ENCODE data around the gene XCL1.
A peak's percentile ranks its signal among the peaks of the same experiment; 100 is the strongest.
"Not testable (repeated sequence)": the region's sequence is repeated elsewhere in the genome, so short reads cannot be mapped to it uniquely, and the experiment has no call there.

The XCL1 gene

GRCh38 chr1:168568346-168568745, 8.1 kb upstream of the XCL1 start:
- no peak for DNase-seq

DNA sequence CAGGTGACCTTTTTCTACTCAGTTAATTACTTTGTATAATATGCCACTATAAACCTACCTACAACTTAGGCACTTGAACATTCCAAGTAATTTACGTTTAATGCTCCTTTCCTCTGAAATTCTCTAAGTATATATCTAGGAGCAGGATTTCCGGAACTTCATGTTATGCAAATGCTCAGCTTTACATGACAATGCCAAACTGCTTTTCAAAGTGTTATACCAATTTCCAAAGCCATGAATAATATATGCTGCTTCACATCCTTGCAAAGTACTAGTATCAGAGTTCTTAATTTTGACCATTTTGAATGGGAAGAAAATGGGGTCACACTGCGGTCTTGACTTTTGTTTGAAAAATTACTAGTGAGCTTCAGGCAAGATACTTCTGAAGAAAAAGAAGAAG, 5.8 kb upstream of the XCL1 start:
- no peak for DNase-seq

DNA sequence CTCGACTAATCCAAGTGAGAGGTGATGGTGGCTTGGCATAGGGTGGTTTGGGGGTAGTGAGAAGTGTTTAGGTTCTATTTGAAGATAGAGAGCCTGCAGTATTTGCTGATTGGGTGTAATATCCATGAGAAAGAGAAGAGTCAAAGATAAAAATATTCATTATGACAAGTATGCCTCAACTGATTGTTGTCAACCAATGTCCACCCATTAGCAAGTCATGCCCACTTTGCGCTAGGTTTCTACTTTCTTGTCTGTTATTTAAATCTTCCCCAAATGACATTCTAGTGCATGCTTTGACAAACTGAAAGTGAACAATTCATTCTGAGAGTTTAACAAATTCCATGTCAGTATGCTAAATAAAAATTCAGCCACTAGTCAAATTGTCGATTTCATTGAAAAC, 3.8 kb upstream of the XCL1 start:
- DNase-seq, result no peak

DNA sequence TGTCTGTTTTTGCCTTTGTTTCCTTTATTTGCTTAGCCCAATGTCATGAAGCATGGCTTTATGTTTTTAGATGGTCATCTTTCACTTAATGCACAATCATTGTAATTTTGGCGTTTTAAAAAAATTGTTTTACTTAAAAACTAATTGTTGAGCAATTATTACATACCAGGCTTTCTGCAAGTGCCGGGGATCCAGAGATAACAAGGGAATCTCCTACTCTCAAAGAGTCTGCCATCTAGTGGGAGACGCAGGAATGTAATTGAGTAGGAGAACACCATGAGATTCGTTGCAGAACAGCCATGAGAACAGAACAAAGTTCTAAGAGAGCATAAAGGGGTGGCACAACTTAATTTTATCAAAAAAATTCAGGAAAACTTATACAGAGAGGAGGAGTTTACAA, 2.2 kb upstream of the XCL1 start:
- DNase-seq, result not testable (repeated sequence)

DNA sequence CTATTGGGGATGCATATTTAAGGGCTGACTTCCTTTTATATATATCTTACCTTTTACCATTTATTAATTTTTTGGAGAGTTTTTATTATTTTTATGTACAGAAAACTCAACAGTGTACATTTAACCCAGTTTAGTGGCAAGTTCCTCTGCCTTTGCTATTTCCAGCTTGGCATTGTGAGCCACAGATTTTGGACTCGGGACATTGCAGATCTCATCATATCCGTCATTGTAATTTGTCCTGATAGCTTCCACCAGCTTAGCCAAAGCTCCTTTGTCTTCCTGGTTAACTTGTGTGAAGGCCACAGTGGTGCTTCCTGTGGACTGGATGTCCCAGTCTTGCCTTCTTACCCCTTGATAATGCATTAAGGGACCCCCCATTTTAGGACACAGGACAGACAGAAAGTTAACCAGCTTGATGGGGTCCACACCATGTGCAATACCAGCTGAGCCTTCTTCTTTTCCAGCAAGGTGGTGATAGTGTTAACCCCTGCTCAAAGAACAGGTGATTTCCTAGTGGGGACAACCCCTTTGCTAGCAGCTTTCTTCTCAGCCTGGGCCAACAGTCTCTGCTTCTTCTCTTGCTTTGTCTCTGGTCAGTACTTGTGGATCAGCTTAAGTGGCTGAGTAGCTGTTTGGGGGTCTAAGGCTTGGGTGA, 2.3 kb downstream of the XCL1 start:
- not testable (repeated sequence) for DNase-seq

DNA sequence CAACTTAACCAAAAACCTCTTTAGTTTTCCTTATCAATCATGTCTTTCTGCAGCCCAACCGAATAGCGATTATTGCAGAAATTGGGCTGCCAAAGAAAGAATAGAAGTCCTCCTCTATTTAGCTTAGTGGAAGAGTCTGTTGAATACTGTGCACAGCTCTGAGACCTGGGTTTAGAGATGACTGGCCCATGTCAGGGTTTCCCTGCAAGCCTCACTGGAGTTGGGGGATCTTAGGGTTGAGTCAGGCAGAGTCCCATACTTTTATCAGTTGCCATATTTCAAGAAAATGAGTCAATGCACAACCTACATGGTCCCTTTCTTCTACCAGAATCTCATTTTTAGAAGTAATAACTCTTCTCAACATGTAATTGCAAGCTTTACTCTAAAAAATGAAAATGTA, 3.9 kb downstream of the XCL1 start:
- DNase-seq, result not testable (repeated sequence)

GRCh38 chr1:168580991-168581390, 4.6 kb downstream of the XCL1 start:
- DNase-seq, result not testable (repeated sequence)

DNA sequence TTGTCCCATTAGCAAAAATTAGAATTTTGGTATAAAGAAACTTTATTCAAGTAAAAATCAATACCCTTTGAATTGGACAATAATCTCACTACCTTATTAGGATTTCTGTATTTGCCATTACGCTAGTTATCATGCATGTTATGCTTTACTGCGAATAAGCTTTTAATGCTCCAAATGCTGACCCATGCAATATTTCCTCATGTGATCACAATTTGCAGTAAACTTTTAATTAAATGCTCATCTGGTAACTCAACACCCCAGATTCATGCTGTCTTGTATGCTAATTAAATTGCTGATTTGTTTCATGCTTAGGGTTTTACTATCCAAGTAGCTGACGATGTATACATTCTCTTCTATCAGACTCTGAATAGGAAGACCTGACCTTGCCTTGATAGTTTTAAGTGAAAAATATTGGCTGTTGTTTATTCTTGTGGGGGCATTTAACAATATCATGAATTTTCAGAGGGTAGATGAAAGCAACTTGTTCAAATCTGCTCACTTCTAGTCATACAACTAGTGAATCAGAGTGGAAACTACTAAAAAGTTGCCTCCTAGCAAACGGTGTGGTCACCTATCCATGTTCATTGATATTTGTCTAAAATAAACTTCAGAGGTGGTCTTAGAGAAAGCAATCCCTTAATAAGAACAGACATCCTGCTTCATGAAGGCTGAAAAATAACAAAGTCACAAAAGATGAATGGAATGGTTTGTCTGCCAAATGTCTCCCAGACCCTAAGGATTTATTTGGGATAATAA, 5.6 kb downstream of the XCL1 start:
- no peak for DNase-seq

DNA sequence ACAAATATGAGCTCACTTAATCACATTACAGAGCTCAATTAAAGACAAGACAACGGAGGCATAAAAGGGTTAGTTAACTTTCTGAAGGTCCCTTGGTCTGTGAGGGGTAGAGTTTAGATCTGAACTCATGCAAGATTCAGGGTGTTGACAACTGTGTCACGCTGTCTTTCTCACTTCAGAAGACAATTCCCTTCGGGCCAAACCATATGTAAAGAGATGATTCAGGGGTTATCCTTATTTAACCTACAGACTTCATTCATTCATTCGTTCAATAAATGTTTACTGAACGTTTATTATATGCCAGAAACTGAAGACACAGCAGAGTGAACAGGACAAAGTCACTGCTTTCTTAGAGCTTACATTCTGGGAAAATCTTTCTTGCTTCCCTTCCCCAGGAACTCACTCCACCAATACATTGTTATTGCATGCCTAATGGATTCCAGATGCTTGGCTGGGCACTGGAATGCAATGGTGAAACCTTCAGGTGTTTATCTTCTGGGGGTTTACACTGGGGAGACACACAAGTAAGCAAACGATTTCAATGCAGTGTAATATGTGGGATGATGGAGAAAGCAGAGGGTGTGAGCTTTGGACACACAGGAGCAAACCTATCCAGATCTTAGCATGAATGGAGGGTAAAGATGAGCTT, 6.4 kb downstream of the XCL1 start:
- DNase-seq, result no peak

DNA sequence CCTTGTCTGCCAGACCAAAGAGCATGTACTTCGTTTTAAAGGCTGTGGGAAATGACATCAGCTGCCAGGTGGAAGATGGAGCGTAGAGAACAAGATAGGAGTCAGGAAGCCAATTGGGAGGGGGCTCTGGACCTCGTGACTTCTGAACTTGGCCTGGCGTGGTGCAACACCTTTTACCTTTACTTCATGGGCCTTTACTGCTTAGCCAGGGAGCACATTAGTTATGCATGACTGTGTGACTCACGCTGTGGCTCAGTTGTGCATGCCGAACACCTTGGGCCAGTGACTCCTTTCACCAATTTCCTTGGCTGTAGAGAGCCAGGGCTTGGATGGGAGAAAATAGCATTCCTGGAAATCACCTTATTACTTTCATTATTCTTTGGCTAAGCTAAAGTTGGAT, 7.2 kb downstream of the XCL1 start:
- no peak for DNase-seq

DNA sequence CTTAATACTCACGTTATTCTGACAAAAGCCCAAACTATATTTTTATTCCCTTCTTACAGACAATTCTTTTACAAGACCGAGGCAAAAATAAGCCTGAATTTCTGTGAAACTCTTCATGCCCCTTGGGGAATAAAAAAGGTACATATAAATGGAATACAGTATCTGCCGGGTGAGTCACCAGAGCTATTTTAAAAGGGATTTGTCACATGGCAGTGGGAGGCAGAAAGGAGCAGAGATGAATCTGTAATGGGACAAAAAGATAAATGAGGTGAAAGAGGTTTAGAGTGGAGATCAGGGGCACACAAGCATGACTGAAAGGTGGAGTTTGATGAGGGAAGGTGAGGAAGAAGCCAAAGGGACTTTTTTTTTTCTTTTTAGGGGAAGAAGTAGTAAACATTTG, 8.8 kb downstream of the XCL1 start:
- no peak for DNase-seq

DNA sequence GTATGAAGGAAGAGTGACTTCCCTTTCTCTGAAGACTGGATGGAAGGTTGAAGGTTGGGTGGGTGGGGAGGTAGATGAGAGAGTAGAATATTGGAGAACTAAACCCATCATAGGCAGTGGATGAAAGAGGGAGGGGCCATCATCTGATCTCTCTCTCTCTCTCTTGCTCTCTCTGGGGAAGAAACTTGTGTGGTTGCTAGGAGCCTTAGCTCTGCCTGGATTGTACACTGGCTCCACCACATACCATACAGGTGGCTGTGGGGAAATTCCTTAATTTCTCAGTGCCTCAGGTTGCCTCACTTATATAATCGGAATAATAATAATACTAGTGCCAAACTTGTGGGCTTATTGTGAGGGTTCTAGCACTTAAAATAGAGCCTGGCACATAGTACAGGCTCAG, 9.5 kb downstream of the XCL1 start:
- no peak for DNase-seq

GRCh38 chr1:168589167-168589566, 12.8 kb downstream of the XCL1 start:
- DNase-seq, result no peak

DNA sequence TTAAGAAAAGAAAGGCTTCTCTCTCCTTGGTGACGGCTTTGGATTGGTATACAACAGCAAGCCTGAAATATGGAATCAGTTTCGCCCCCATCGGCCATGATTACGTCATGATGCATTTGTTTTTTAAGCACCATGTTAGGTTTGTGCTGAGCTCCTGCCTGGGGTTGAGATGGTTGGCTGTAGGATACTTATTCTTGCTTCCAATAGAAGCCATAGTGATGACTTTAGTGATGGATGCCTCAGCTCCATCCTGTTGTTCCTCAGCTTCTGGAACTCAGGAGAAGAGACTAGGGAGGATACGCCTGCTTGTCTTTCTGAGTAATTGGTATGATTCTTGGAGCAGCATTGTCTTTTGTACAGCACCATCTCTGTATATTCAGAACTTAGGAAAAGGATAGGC, 14.7 kb downstream of the XCL1 start:
- DNase-seq, result no peak

DNA sequence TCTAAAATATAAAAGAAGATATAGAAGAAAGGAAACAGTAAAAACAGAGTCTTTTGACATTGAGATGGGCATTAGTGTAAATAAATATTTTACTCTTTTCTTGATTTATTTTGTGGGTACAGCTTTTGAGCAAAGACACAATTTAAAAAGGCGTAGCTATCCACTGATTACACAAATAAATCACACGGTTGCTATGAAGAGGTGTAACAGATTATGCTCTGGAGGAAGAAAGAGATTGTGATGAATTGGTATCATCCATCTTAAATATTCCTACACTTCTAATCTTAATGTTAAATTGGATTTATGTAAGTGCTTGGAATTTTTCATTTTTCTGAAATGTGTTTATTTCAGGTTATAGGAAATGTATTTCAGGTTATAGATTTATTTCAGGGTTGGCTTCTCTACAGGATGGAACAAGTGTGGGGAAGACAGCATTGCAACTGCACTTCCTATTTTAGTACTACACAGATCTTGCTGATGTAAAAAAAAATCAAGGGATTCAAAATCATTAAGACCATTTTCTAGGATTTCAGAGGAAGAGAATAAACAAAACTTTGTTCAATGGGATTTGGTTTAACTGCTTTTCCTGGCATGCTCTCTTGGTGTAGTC, 15.3 kb downstream of the XCL1 start:
- no peak for DNase-seq

DNA sequence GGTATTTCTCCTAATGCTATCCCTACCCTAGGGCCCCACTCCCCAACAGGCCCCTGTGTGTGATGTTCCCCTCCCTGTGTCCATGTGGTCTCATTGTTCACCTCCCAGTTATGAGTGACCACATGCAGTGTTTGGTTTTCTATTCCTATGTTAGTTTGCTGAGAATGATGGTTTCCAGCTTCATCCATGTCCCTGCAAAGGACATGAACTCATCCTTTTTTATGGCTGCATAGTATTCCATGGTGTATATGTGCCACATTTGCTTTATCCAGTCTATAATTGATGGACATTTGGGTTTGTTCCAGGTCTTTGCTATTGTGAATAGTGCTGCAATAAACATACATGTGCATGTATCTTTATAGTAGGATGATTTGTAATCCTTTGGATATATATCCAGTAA, 19.0 kb downstream of the XCL1 start:
- not testable (repeated sequence) for DNase-seq

DNA sequence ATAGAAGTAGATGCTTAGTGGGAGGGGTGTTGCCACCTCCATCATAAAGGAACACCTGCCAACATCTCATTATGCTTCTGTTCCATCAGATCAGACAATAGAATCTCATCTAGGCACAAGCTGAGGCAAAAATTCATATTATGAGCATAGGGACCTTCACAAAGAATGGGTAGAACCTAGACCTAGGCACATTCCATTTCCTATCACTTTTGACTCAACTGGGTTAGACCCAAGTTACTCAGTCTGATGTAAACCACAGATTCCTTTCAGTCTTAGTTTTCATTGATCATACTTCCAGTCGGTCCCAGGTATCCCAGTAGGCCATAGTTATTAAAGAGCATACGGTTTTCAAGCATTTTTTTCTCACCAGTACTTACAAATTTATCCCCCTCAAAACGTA, 21.7 kb downstream of the XCL1 start:
- no peak for DNase-seq

- DNase-seq, result no peak
Measured at GRCh38 chr1:168598892-168599291, 22.5 kb downstream of the XCL1 start.

- DNase-seq, result no peak
Measured at GRCh38 chr1:168599641-168600040, 23.2 kb downstream of the XCL1 start.

- no peak for DNase-seq
Measured at GRCh38 chr1:168601051-168601450, 24.6 kb downstream of the XCL1 start.

- peak; percentile 55 to 68 for DNase-seq
Measured at GRCh38 chr1:168603501-168604110, 27.2 kb downstream of the XCL1 start.

- DNase-seq, result no peak
Measured at GRCh38 chr1:168605443-168605842, 29.0 kb downstream of the XCL1 start.

GRCh38 chr1:168606096-168606495, 29.7 kb downstream of the XCL1 start:
- DNase-seq, result no peak

Data from stimulated activated CD4-positive, alpha-beta T cell treated with anti-CD3 and anti-CD28 coated beads, Interleukin-4, amount 100 ng/mL, for 4 hours (primary cell).